ENCODE results near the gene GPR39. TPM values are rescaled to one million over a fixed set of nuclear protein-coding genes. Genes with fewer than 3 reads are reported as not detected.
A peak's percentile ranks its signal among the peaks of the same experiment; 100 is the strongest.

Gene GPR39
- total and polyA plus RNA-seq, 5 experiments from 2014 or later = not detected

GRCh38 chr2:132564065-132564464, 147.5 kb downstream of the GPR39 start:
- no peak overlapping the region for H3K4me3 Mint-ChIP-seq

GRCh38 chr2:132566379-132566778, 149.8 kb downstream of the GPR39 start:
- Mint-ChIP-seq H3K4me3 (no peak overlapping the region), H3K4me1 (no peaks in the 10 kb centered on the region), H3K27ac (no peak overlapping the region), H3K36me3 (no peaks in the 10 kb centered on the region), H3K9me3 (peaks cover 0 to 16% (median 7%) of the 10 kb centered on the region in 9 donors), H3K27me3 (peaks cover 0 to 13% (median 1%) of the 10 kb centered on the region in 5 donors)
- ATAC-seq = no peak
- DNase-seq = no peak
- POLR2A ChIA-PET = no interaction called here

More at GRCh38 chr2:132564065-132564464, 147.5 kb downstream of the GPR39 start:
- H3K27me3 Mint-ChIP-seq = peaks cover 0 to 11% (median 0%) of the 10 kb centered on the region in 5 donors
- DNase-seq (no peak), ATAC-seq (no peak)
- H3K36me3 Mint-ChIP-seq = no peaks in the 10 kb centered on the region
- no peak overlapping the region for H3K27ac Mint-ChIP-seq
- POLR2A ChIA-PET = no interaction called here
- no peaks in the 10 kb centered on the region for H3K4me1 Mint-ChIP-seq
- peaks cover 0 to 17% (median 7%) of the 10 kb centered on the region in 9 donors for H3K9me3 Mint-ChIP-seq

GRCh38 chr2:132567682-132568081, 151.1 kb downstream of the GPR39 start:
- no peak overlapping the region for H3K4me3 Mint-ChIP-seq
- no peak for DNase-seq
- ATAC-seq = no peak
- H3K9me3 Mint-ChIP-seq = peaks cover 0 to 16% (median 5%) of the 10 kb centered on the region in 9 donors
- H3K27me3 Mint-ChIP-seq = peaks cover 0 to 12% (median 1%) of the 10 kb centered on the region in 5 donors
- H3K27ac Mint-ChIP-seq = no peak overlapping the region
- POLR2A ChIA-PET = no interaction called here
- H3K4me1 Mint-ChIP-seq = no peaks in the 10 kb centered on the region
- H3K36me3 Mint-ChIP-seq = no peaks in the 10 kb centered on the region

- Mint-ChIP-seq H3K4me1 (no peaks in the 10 kb centered on the region), H3K9me3 (peaks cover 0 to 14% (median 5%) of the 10 kb centered on the region in 9 donors), H3K27me3 (peaks cover 0 to 12% (median 1%) of the 10 kb centered on the region in 5 donors), H3K27ac (no peak overlapping the region), H3K36me3 (no peaks in the 10 kb centered on the region), H3K4me3 (no peak overlapping the region)
- POLR2A ChIA-PET = no interaction called here
- no peak for DNase-seq
- ATAC-seq = no peak
Observed at GRCh38 chr2:132568656-132569055, 152.1 kb downstream of the GPR39 start.

- POLR2A ChIA-PET = no interaction called here
Observed at GRCh38 chr2:132573444-132574007, 156.9 kb downstream of the GPR39 start.

GRCh38 chr2:132577686-132578085, 161.1 kb downstream of the GPR39 start:
- Mint-ChIP-seq H3K4me1 (no peaks in the 10 kb centered on the region), H3K27ac (no peak overlapping the region), H3K9me3 (peaks cover 0 to 2% (median 0%) of the 10 kb centered on the region in 9 donors), H3K4me3 (peak overlapping the region in 1 of 10 donors; percentile 9), H3K36me3 (no peaks in the 10 kb centered on the region), H3K27me3 (peaks cover 0 to 3% (median 0%) of the 10 kb centered on the region in 5 donors)
- POLR2A ChIA-PET = no interaction called here
- no peak for ATAC-seq
- no peak for DNase-seq

More at GRCh38 chr2:132573444-132574007, 156.9 kb downstream of the GPR39 start:
- Mint-ChIP-seq H3K27me3 (peaks cover 0 to 8% (median 1%) of the 10 kb centered on the region in 5 donors), H3K9me3 (peaks cover 0 to 9% (median 0%) of the 10 kb centered on the region in 9 donors), H3K27ac (no peak overlapping the region), H3K4me1 (no peaks in the 10 kb centered on the region), H3K4me3 (no peak overlapping the region), H3K36me3 (no peaks in the 10 kb centered on the region)
- DNase-seq (no peak), ATAC-seq (no peak)

- Mint-ChIP-seq H3K27ac (no peak overlapping the region), H3K27me3 (peaks cover 0 to 15% (median 2%) of the 10 kb centered on the region in 5 donors), H3K4me3 (no peak overlapping the region), H3K4me1 (no peaks in the 10 kb centered on the region), H3K36me3 (no peaks in the 10 kb centered on the region), H3K9me3 (peaks cover 0 to 9% (median 0%) of the 10 kb centered on the region in 9 donors)
- POLR2A ChIA-PET = no interaction called here
- DNase-seq (no peak), ATAC-seq (no peak)
Observed at GRCh38 chr2:132581591-132581990, 165.0 kb downstream of the GPR39 start.

GRCh38 chr2:132581991-132582738, 165.6 kb downstream of the GPR39 start:
- Mint-ChIP-seq H3K4me1 (no peaks in the 10 kb centered on the region), H3K27me3 (peaks cover 0 to 15% (median 2%) of the 10 kb centered on the region in 5 donors), H3K36me3 (no peaks in the 10 kb centered on the region), H3K27ac (no peak overlapping the region), H3K9me3 (peaks cover 0 to 9% (median 0%) of the 10 kb centered on the region in 9 donors), H3K4me3 (no peak overlapping the region)
- DNase-seq = no peak
- POLR2A ChIA-PET = no interaction called here
- ATAC-seq = no peak

GRCh38 chr2:132583666-132584360, 167.2 kb downstream of the GPR39 start:
- peaks cover 0 to 15% (median 2%) of the 10 kb centered on the region in 5 donors for H3K27me3 Mint-ChIP-seq
- DNase-seq (no peak), ATAC-seq (no peak)
- peaks cover 0 to 9% (median 2%) of the 10 kb centered on the region in 9 donors for H3K9me3 Mint-ChIP-seq
- no peak overlapping the region for H3K4me3 Mint-ChIP-seq
- no peak overlapping the region for H3K27ac Mint-ChIP-seq
- no peaks in the 10 kb centered on the region for H3K36me3 Mint-ChIP-seq
- POLR2A ChIA-PET = no interaction called here
- H3K4me1 Mint-ChIP-seq = no peaks in the 10 kb centered on the region

GRCh38 chr2:132584976-132585817, 168.6 kb downstream of the GPR39 start:
- H3K27ac Mint-ChIP-seq = no peak overlapping the region
- H3K4me1 Mint-ChIP-seq = no peaks in the 10 kb centered on the region
- H3K27me3 Mint-ChIP-seq = peaks cover 0 to 15% (median 1%) of the 10 kb centered on the region in 5 donors
- no peak overlapping the region for H3K4me3 Mint-ChIP-seq
- POLR2A ChIA-PET = no interaction called here
- no peak for ATAC-seq
- H3K36me3 Mint-ChIP-seq = no peaks in the 10 kb centered on the region
- DNase-seq = no peak
- H3K9me3 Mint-ChIP-seq = peaks cover 0 to 9% (median 2%) of the 10 kb centered on the region in 9 donors

GRCh38 chr2:132586101-132586511, 169.5 kb downstream of the GPR39 start:
- Mint-ChIP-seq H3K27ac (no peak overlapping the region), H3K4me1 (no peaks in the 10 kb centered on the region), H3K4me3 (peak overlapping the region in 1 of 10 donors; percentile 6), H3K36me3 (no peaks in the 10 kb centered on the region), H3K27me3 (peaks cover 0 to 15% (median 1%) of the 10 kb centered on the region in 5 donors), H3K9me3 (peaks cover 0 to 9% (median 2%) of the 10 kb centered on the region in 9 donors)
- POLR2A ChIA-PET = no interaction called here
- ATAC-seq (no peak), DNase-seq (no peak)

- Mint-ChIP-seq H3K27me3 (peaks cover 0 to 15% (median 1%) of the 10 kb centered on the region in 5 donors), H3K36me3 (no peaks in the 10 kb centered on the region), H3K9me3 (peaks cover 0 to 13% (median 2%) of the 10 kb centered on the region in 9 donors), H3K4me3 (no peak overlapping the region), H3K4me1 (no peaks in the 10 kb centered on the region), H3K27ac (no peak overlapping the region)
- ATAC-seq (no peak), DNase-seq (no peak)
- POLR2A ChIA-PET = no interaction called here
Observed at GRCh38 chr2:132586835-132587234, 170.2 kb downstream of the GPR39 start.
